AG08396 (cell line): ENCODE data around the gene RARA.
"Not testable (repeated sequence)": the region's sequence is repeated elsewhere in the genome, so short reads cannot be mapped to it uniquely, and the experiment has no call there.

ENCODE experiments used
- DNase-seq: peaks from one replicate; pipeline ENCODE4 v3.0.0; 2012; ENCODE audit warnings: low spot score, mixed read lengths

Gene RARA

DNA sequence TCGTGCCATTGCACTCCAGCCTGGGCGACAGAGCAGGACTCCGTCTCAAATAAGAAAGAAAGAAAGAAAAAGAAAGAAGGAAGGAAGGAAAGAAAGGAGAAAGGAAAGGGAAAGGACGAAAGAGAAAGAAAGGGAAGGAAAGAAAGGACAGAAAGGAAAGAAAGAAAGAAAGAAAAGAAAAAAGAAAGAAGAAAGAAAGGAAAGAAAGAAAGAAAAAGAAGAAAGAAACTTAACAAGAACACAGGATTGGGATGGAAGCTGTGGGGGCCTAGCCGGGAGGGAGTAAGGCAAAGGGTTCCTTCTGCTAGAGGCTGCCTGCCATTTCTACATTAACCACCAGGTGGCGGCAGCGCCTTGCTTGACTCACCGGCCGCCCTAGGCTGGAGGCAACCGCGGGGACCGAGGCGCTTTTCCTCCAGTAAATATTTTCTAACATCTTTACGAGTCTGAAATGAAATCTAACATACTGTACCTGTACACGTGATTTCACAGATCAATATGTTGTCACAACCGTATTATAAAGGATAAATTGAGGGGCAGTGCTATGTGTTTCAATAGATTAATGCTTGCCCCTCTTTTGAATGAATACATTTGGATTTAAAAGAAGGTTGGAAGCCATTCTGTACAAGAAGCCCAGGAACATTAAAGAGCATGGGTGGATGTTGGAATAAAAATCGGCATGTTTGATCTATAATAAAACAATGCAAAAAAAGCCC lies 49.5 kb downstream of the RARA start:
- DNase-seq = peak; percentile 94

- DNase-seq = no peak
These were observed 51.1 kb downstream of the RARA start for GRCh38 chr17:40360091-40360490.

GRCh38 chr17:40361063-40361924 lies 52.3 kb downstream of the RARA start:
- DNase-seq = no peak

DNA sequence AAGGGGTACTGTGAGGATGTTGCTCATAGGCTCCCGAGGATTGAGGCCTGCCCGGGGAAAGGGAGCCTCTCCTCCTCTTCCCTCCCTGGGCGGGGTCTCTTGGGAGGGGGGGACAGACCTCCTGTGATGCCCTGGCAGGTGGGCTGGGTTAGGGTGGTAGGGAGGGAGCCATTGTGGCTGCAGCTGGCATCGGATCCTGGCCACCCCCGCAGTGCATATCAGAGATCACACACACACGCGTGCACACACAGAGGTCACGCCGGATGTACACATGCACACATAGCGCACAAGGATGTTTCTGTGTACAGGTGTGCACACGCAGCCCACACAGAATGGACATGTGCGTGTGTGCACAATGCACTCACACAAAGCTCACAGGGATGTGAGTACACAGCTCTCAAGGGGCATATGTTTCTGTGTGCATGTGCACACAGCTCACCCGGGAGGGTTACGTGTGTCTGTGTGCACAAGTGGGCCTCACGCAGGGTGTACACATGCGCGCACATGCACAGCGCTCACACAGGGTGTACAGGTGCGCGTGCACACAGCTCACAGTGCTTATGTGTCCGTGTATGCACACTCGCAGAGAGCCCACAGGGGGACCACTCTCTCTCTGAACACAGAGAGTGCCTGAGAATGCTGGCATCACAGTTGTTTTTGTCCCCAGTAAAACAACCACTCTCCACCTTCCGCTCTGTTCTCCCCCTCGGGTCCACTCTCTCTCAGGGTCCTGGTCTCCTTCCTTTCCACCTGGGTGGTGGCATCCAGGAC lies 53.1 kb downstream of the RARA start:
- no peak for DNase-seq

DNA sequence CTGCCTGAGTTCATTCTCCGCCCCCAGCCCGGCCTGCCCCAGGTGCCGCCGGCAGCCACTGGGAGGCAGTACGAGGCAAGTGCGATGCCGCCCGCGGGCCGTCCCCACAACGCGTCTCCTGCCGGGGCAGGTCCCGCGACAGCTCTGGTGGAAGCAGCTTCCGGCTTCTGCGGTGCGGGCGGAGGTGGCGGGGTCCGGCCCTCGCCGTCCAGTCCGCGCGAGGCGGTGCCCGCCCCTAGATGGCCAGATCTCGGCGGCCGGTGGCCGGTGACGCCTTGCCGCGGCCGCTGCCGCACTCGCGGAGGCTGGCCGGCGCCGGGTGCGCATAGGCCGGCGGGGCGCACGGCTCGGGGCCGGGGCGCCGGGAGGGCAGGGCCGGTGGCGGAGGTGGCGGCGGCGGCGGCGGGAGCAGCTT lies 53.7 kb downstream of the RARA start:
- DNase-seq = peak; percentile 92

DNA sequence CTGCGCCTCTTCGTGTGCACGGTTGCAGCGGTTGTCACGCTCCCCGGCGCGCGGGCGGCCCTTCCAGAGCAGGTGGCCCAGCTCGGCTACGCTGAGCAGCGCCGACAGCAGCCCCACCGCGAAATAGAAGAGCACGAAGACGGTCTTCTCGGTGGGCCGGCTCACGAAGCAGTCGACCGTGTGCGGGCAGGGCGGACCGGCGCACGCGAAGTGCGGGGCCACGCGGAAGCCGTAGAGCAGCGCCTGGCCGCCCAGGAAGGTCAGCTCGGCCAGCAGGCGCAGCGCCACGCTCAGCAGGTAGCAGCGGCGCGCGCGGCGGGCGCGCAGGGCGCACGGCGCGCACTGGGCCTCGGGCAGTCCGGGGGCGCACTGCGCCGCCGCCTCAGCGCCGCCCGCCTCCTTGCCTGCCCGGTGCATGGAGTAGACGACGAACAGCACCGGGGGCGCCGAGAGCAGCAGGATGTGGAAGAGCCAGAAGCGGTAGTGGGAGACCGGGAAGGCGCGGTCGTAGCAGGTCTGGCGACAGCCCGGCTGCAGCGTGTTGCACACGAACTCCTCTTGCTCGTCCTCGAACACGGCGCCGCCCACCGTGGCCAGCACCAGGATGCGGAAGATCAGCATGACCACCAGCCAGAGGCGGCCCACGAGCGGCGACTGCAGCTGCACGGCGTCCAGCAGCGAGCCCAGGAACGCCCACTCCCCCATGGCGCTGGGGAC lies 54.3 kb downstream of the RARA start:
- no peak for DNase-seq

GRCh38 chr17:40364121-40364861 lies 55.3 kb downstream of the RARA start, which contains the start of gene GJD3:
Gene GJD3, minus strand, starts transcription at chr17:40364737. Its CDS starts 922 bp downstream, at chr17:40363815.
- DNase-seq = no peak

DNA sequence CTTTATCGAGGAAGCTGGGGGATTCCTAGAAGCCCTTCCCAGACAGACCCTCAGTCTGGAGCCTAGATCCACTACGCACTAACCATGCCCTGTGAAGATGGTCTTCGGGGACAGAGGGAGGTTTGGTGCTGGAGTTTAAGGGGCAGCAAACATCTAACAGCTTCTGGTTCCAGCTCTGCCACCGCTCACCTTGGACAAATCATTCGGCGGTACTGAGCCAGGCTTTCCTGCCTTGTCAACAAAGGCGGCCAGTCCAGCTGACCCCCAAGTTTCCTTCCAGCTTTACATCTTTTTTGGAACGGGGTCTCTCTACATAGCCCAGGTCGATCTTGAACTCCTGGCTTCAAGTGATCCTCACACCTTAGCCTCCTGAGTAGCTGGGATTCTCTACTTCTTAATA lies 55.9 kb downstream of the RARA start:
- no peak for DNase-seq

DNA sequence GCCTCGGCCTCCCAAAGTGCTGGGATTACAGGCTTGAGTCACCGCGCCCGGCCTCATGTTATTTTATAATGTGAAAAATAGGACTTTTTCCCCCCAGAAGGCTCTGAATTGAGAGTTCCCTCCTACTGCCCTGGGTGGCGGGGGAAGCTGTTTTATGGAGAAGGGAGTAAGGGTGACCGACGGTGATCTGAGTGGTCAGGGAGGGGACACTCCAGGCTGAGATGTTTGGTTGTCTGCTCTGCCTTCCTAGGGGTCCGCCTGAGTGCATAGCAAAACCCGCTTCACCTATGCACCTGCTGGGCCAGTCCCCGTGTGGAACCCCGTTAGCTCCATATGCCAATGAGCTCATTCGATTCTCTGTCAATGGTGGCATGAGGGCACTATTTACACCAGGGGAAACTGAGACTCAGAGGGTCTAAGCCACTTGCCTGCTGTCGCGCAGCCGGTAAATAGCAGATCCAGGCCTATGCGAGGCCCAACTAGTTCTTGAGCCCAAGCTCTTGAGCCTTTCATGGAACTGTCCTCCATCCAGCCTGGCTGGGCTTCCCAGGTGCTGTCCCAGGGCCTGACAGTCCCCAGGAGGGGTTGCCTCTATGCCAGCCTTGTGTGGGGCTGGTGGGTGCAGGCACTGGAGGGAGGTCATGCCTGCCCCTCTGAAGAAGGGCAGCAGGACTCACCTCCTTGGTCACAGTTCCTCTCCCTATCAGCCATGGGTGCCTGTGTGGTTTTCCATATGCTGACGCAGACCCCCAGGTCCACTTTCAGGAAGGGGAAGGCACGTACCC lies 57.3 kb downstream of the RARA start:
- DNase-seq = no peak

GRCh38 chr17:40366861-40367518 lies 58.0 kb downstream of the RARA start:
- no peak for DNase-seq

DNA sequence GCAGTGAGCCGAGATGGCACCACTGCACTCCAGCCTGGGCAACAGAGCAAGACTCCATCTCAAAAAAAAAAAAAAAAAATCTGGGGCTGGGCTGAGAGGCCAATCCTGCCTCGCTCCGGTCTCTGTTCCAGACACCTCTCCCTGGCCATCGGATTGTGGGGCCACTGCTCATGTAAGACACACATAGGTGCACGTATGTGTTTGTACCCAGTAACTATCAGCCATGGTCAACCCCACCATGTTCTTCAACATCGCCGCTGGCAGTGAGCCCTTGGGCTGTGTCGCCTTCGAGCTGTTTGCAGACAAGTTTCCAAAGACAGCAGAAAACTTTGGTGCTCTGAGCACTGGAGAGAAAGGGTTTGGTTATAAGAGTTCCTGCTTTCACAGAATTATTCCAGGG lies 58.7 kb downstream of the RARA start:
- DNase-seq = not testable (repeated sequence)

GRCh38 chr17:40369923-40370322 lies 60.9 kb downstream of the RARA start:
- DNase-seq = no peak

DNA sequence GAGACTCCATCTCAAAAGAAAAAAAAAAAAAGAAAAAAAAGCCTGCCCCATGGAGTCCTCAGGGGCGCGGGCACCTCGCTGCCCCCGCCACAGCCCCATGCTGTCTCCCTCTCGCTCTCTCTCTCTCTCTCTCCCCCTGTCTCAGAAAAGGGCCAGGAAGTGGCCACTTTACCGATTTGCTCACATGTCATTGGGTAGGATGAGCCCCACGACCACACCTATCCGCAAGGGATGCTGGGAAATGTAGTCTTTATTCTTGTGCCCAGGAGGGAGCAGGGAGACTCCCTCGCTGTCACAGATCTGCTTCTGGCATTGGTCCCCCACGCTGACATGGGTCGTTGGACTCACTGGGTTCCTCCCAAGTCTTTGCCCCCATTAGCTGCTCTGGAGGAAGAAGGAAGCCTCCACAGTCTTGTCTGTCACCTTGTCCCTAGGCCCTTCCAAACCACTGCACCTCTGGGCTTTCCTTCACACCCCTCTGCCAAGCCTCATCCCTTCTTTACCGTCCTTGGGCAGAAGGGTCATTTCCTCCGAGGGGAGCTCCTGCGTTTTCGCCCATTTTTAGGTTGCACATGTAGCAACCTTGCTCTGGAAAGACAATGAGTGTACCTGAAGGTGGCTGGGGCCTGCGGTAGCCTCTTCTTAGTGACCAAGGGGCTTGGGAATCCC lies 62.4 kb downstream of the RARA start:
- no peak for DNase-seq

DNA sequence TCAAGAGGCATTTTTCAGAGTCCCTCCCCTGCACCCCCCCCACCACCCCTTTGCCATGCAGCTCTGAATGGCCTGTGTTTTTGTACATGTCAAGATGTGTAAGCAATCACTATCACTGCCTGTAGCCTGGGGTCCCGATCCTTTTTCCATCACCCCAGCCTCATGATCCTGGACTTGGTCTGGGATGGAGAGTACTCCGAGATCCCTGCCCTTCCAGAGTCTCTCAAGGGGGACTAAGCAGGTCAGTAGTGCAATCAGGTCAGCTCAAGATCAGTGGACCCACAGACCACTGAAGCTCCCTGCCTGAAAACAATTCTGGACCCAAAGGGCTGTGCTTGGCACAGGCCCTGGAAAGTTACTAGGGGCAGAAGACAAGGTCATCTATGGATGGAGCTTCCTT lies 63.1 kb downstream of the RARA start:
- DNase-seq = no peak

- not testable (repeated sequence) for DNase-seq
These were observed 63.7 kb downstream of the RARA start for GRCh38 chr17:40372644-40373043.

- DNase-seq = peak; percentile 69
These were observed 64.3 kb downstream of the RARA start for GRCh38 chr17:40373324-40373723.

GRCh38 chr17:40373999-40374398 lies 65.0 kb downstream of the RARA start:
- no peak for DNase-seq

DNA sequence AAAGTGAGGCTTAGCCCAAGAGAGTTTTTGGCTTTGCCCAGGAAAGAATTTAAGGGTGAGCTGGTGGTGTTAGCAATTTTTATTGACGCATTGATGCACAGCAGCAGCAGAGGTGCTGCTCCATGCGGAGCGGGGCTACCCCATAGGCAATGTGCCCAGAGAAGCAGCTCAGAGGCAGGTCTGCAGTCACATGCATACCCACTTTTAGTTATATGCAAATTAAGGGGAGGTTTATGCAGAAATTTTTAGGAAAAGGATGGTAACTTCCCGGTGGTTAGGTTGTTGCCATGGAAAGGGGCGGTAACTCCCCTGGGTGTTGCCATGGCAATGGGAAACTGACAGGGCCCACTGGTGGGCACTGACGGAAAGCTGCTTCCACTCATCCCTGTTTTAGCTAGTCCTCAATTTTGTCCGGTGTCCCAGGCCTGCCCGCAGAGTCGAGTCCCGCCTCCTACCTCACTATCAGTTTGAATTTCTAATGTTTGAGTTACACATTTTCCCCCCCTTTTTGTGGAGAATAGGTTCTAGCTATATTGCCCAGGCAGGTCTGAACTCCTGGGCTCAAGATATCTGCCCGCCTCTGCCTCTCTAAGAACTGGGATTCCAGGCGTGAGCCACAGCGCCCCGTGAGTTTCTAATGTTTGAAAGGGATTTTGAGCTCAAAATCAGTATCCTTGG lies 66.0 kb downstream of the RARA start:
- DNase-seq = no peak

GRCh38 chr17:40375786-40376185 lies 66.8 kb downstream of the RARA start:
- not testable (repeated sequence) for DNase-seq
